ENCODE results near the gene FCAMR.

FCAMR gene

GRCh38 chr1:206955476-206956451, 14.5 kb downstream of the FCAMR start:
- DNase-seq, result no peak

- no peak for DNase-seq
Observed at GRCh38 chr1:206954459-206955342, 15.6 kb downstream of the FCAMR start.

- DNase-seq, result no peak
Observed at GRCh38 chr1:206953626-206954025, 16.6 kb downstream of the FCAMR start.

GRCh38 chr1:206953126-206953525, 17.1 kb downstream of the FCAMR start:
- DNase-seq, result no peak

GRCh38 chr1:206952171-206952570, 18.1 kb downstream of the FCAMR start:
- DNase-seq, result no peak

GRCh38 chr1:206951318-206952100, 18.8 kb downstream of the FCAMR start:
- DNase-seq, result no peak

GRCh38 chr1:206949641-206950040, 20.6 kb downstream of the FCAMR start:
- no peak for DNase-seq

- DNase-seq, result no peak
Observed at GRCh38 chr1:206949208-206949607, 21.1 kb downstream of the FCAMR start.

GRCh38 chr1:206947255-206947654, 23.0 kb downstream of the FCAMR start:
- DNase-seq, result no peak

- DNase-seq, result no peak
Observed at GRCh38 chr1:206946261-206946660, 24.0 kb downstream of the FCAMR start, which contains the start of gene PIGR. Gene PIGR, minus strand, starts transcription at chr1:206946466. Its CDS starts 5,935 bp downstream, at chr1:206940531.

GRCh38 chr1:206945779-206946178, 24.5 kb downstream of the FCAMR start:
- no peak for DNase-seq

GRCh38 chr1:206944703-206945102, 25.6 kb downstream of the FCAMR start:
- no peak for DNase-seq

GRCh38 chr1:206941766-206942418, 28.4 kb downstream of the FCAMR start:
- no peak for DNase-seq

- DNase-seq, result no peak
Observed at GRCh38 chr1:206940588-206940936, 29.7 kb downstream of the FCAMR start.

- DNase-seq, result no peak
Observed at GRCh38 chr1:206939841-206940587, 30.2 kb downstream of the FCAMR start.

GRCh38 chr1:206939131-206939530, 31.1 kb downstream of the FCAMR start:
- DNase-seq, result no peak

- DNase-seq, result no peak
Observed at GRCh38 chr1:206937425-206937824, 32.8 kb downstream of the FCAMR start.

- DNase-seq, result no peak
Observed at GRCh38 chr1:206935491-206936067, 34.7 kb downstream of the FCAMR start.

GRCh38 chr1:206933333-206933945, 36.8 kb downstream of the FCAMR start:
- no peak for DNase-seq

GRCh38 chr1:206932177-206932576, 38.1 kb downstream of the FCAMR start:
- DNase-seq, result no peak

GRCh38 chr1:206931709-206932108, 38.6 kb downstream of the FCAMR start:
- DNase-seq, result no peak
